ENCODE measurements around the gene SNRPE.

The SNRPE gene

DNA sequence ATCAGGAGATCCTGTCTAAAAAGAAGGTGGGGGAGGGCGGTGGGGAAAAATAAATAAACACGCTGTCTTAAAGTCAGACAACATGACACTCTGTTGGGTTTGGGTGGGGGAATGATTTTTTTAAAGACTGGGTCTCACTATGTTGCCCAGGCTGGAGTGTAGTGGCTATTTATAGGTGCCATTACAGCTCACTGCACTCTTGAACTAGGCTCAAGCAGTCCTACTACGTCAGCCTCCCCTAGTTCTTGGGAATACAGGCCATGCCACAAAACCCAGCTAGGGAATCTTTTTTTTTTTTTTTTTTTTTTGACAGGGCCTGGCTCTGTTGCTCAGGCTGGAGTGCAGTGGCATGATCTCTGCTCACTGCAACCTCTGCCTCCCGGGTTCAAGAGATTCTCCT lies 2.4 kb upstream of the SNRPE start:
- peaks cover 22 to 38% of the 10 kb centered on the region in 2 experiments for H3K36me3 ChIP-seq (ENCODE audit: control insufficient read depth in 2 of 2, insufficient read depth in 1 of 2, low read length in 2 of 2)
- CTCF ChIA-PET = interaction anchor here (0.6 to 5.0 kb wide), 9 partner anchors 12 to 644 kb away, joined by 3 to 63 read pairs (median 4); no protein-coding TSS in a partner anchor
- no peak overlapping the region for H3K4me3 ChIP-seq (ENCODE audit: low read depth, low read length)
- H3K9me3 ChIP-seq (ENCODE audit: control insufficient read depth, insufficient read depth, low read depth, low read length) = no peaks in the 10 kb centered on the region
- TF ChIP-seq ZNF658 (tag by site-specific recombination; IDR thresholded peaks at IDR 0.05) = no peak
- no peak for TF ChIP-seq ZNF843 (tag by site-specific recombination; IDR thresholded peaks at IDR 0.05)
- no peak for TF ChIP-seq ZNF311 (tag by site-specific recombination; IDR thresholded peaks at IDR 0.05; ENCODE audit: borderline replicate concordance)
- no peak for TF ChIP-seq IKZF3 (tag by site-specific recombination; IDR thresholded peaks at IDR 0.05)
- TF ChIP-seq ZNF561 (tag by site-specific recombination; IDR thresholded peaks at IDR 0.05; ENCODE audit: borderline replicate concordance) = no peak
- no peak for TF ChIP-seq ZNF221 (tag by site-specific recombination; IDR thresholded peaks at IDR 0.05; ENCODE audit: borderline replicate concordance)
- no peak for TF ChIP-seq ZBTB8A (tag by site-specific recombination; IDR thresholded peaks at IDR 0.05)
- TF ChIP-seq, protein P1, sequence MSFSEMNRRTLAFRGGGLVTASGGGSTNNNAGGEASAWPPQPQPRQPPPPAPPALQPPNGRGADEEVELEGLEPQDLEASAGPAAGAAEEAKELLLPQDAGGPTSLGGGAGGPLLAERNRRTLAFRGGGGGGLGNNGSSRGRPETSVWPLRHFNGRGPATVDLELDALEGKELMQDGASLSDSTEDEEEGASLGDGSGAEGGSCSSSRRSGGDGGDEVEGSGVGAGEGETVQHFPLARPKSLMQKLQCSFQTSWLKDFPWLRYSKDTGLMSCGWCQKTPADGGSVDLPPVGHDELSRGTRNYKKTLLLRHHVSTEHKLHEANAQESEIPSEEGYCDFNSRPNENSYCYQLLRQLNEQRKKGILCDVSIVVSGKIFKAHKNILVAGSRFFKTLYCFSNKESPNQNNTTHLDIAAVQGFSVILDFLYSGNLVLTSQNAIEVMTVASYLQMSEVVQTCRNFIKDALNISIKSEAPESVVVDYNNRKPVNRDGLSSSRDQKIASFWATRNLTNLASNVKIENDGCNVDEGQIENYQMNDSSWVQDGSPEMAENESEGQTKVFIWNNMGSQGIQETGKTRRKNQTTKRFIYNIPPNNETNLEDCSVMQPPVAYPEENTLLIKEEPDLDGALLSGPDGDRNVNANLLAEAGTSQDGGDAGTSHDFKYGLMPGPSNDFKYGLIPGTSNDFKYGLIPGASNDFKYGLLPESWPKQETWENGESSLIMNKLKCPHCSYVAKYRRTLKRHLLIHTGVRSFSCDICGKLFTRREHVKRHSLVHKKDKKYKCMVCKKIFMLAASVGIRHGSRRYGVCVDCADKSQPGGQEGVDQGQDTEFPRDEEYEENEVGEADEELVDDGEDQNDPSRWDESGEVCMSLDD (tag by site-specific recombination; IDR thresholded peaks at IDR 0.05) = no peak
- TF ChIP-seq, protein P2, sequence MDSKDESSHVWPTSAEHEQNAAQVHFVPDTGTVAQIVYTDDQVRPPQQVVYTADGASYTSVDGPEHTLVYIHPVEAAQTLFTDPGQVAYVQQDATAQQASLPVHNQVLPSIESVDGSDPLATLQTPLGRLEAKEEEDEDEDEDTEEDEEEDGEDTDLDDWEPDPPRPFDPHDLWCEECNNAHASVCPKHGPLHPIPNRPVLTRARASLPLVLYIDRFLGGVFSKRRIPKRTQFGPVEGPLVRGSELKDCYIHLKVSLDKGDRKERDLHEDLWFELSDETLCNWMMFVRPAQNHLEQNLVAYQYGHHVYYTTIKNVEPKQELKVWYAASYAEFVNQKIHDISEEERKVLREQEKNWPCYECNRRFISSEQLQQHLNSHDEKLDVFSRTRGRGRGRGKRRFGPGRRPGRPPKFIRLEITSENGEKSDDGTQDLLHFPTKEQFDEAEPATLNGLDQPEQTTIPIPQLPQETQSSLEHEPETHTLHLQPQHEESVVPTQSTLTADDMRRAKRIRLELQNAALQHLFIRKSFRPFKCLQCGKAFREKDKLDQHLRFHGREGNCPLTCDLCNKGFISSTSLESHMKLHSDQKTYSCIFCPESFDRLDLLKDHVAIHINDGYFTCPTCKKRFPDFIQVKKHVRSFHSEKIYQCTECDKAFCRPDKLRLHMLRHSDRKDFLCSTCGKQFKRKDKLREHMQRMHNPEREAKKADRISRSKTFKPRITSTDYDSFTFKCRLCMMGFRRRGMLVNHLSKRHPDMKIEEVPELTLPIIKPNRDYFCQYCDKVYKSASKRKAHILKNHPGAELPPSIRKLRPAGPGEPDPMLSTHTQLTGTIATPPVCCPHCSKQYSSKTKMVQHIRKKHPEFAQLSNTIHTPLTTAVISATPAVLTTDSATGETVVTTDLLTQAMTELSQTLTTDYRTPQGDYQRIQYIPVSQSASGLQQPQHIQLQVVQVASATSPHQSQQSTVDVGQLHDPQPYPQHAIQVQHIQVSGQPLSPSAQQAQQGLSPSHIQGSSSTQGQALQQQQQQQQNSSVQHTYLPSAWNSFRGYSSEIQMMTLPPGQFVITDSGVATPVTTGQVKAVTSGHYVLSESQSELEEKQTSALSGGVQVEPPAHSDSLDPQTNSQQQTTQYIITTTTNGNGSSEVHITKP (tag by site-specific recombination; IDR thresholded peaks at IDR 0.05) = no peak
- no peak for TF ChIP-seq ZNF707 (tag by site-specific recombination; IDR thresholded peaks at IDR 0.05)
- TF ChIP-seq ZNF529 (tag by site-specific recombination; IDR thresholded peaks at IDR 0.05; ENCODE audit: insufficient replicate concordance) = no peak
- TF ChIP-seq ZNF433 (tag by site-specific recombination; IDR thresholded peaks at IDR 0.05; ENCODE audit: low read depth) = no peak
- no peak for TF ChIP-seq ZNF146 (tag by site-specific recombination; IDR thresholded peaks at IDR 0.05)
- no peak for TF ChIP-seq PRDM1 (tag by site-specific recombination; IDR thresholded peaks at IDR 0.05)
- peaks cover 5% of the 10 kb centered on the region for H3K4me1 ChIP-seq (ENCODE audit: control insufficient read depth, insufficient read depth, low read length)
- POLR2A ChIA-PET = no interaction called here
- no peak overlapping the region for H3K27ac ChIP-seq (ENCODE audit: extremely low read depth, low read depth, low read length)

DNA sequence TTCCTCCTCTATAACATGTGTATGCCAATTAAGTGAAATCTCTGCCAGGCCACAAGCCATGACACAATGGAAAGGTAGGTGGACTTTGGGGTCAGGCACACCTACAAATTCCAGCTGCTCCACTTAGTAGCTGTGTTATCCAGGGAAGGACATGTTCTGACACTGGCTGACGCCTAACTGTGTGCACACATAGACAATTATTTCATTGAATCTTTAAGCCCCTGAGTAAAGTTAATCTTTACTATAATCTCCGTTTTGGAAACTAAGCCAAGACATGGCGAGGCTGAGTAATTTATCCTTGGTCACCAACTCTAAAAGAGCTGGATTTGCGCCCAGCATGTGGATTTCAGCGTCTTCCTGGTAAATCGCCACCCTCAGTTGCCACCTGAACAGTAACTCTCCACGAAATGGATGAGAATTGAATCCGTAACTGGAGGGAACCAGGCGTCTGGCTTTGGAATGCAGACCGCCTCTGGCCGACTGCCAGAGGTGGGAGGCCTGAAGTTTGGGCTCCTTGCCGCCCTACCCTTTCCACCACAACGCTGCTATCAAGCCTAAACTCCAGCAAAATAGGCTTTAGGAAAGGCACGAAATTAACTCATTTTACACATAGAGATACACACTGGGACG lies 888 bp upstream of the SNRPE start:
- POLR2A ChIA-PET = interaction anchor here (0.7 to 0.8 kb wide), 2 partner anchors 39 to 278 kb away, joined by 3 to 4 read pairs; no protein-coding TSS in a partner anchor
- Histone ChIP-seq H3K4me3 (ENCODE audit: low read depth, low read length) (no peak overlapping the region), H3K36me3 (ENCODE audit: control insufficient read depth in 2 of 2, insufficient read depth in 1 of 2, low read length in 2 of 2) (peaks cover 30 to 38% of the 10 kb centered on the region in 2 experiments), H3K9me3 (ENCODE audit: control insufficient read depth, insufficient read depth, low read depth, low read length) (no peaks in the 10 kb centered on the region), H3K27ac (ENCODE audit: extremely low read depth, low read depth, low read length) (no peak overlapping the region), H3K4me1 (ENCODE audit: control insufficient read depth, insufficient read depth, low read length) (peaks cover 5% of the 10 kb centered on the region)
- TF ChIP-seq, protein P3, sequence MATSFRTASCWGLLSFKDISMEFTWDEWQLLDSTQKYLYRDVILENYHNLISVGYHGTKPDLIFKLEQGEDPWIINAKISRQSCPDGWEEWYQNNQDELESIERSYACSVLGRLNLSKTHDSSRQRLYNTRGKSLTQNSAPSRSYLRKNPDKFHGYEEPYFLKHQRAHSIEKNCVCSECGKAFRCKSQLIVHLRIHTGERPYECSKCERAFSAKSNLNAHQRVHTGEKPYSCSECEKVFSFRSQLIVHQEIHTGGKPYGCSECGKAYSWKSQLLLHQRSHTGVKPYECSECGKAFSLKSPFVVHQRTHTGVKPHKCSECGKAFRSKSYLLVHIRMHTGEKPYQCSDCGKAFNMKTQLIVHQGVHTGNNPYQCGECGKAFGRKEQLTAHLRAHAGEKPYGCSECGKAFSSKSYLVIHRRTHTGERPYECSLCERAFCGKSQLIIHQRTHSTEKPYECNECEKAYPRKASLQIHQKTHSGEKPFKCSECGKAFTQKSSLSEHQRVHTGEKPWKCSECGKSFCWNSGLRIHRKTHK (tag by site-specific recombination; IDR thresholded peaks at IDR 0.05) = no peak
- TF ChIP-seq ZNF121 (tag by site-specific recombination; IDR thresholded peaks at IDR 0.05) (no peak), ZNF837 (tag by site-specific recombination; IDR thresholded peaks at IDR 0.05) (no peak), ZNF660 (tag by site-specific recombination; IDR thresholded peaks at IDR 0.05) (no peak), ZNF600 (tag by site-specific recombination; IDR thresholded peaks at IDR 0.05) (0 out of 2 replicates have a peak, but pooled peaks have one; percentile 12), SP7 (tag by site-specific recombination; IDR thresholded peaks at IDR 0.05) (no peak)
- TF ChIP-seq, protein P4, sequence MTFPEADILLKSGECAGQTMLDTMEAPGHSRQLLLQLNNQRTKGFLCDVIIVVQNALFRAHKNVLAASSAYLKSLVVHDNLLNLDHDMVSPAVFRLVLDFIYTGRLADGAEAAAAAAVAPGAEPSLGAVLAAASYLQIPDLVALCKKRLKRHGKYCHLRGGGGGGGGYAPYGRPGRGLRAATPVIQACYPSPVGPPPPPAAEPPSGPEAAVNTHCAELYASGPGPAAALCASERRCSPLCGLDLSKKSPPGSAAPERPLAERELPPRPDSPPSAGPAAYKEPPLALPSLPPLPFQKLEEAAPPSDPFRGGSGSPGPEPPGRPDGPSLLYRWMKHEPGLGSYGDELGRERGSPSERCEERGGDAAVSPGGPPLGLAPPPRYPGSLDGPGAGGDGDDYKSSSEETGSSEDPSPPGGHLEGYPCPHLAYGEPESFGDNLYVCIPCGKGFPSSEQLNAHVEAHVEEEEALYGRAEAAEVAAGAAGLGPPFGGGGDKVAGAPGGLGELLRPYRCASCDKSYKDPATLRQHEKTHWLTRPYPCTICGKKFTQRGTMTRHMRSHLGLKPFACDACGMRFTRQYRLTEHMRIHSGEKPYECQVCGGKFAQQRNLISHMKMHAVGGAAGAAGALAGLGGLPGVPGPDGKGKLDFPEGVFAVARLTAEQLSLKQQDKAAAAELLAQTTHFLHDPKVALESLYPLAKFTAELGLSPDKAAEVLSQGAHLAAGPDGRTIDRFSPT (tag by site-specific recombination; IDR thresholded peaks at IDR 0.05) = 0 out of 2 replicates have a peak, but pooled peaks have one; percentile 33
- CTCF ChIA-PET = interaction anchor here (0.6 to 5.0 kb wide), 10 partner anchors 11 to 538 kb away, joined by 3 to 63 read pairs (median 4); no protein-coding TSS in a partner anchor

Measured in HEK293 (cell line).